Ovary (tissue), 9 donors: ENCODE results near the gene PKD1L1. TPM values are rescaled to one million over a fixed set of nuclear protein-coding genes. Genes with fewer than 3 reads are reported as not detected.

Experiments
- DNase-seq, 5 donors: peaks; one replicate each; pipeline ENCODE4 v3.0.0-alpha.2; 2019 to 2020
- H3K27ac ChIP-seq, 2 donors: fragments of 200-600 bp; one replicate each; pipeline versions ENCODE4 v1.5.1 to v1.8.0; 2019 to 2022
- H3K27me3 ChIP-seq: fragments of 200-600 bp; one replicate; pipeline ENCODE4 v1.8.0; 2022
- H3K36me3 ChIP-seq: fragments of 200-600 bp; sonication (generic); one replicate; pipeline ENCODE4 v1.5.1; 2019
- H3K4me1 ChIP-seq: one replicate; pipeline ENCODE4 v1.8.1; 2013; ENCODE audit warnings: mild to moderate bottlenecking, moderate library complexity; ENCODE audit not compliant: insufficient read depth
- H3K4me3 ChIP-seq: fragments of 200-600 bp; sonication (generic); one replicate; pipeline ENCODE4 v1.5.1; 2017
- H3K9me3 ChIP-seq, 2 donors: fragments of 200-600 bp in 1 of 2; sonication (generic) in 1 of 2; one replicate each; pipeline versions ENCODE4 v1.5.1 to v1.8.1; 2013 to 2019; ENCODE audit warnings: mild to moderate bottlenecking in 1 of 2, moderate library complexity in 1 of 2
- EP300 ChIP-seq: sonication (generic); formaldehyde crosslinking; IDR thresholded peaks from one replicate; pipeline ENCODE4 v1.6.1; 2017; ENCODE audit warnings: antibody characterized with exemption
- POLR2A ChIP-seq: fragments of 450-650 bp; IDR thresholded peaks from one replicate; pipeline ENCODE4 v1.6.1; 2017; ENCODE audit warnings: antibody characterized with exemption, mild to moderate bottlenecking, moderate library complexity
- WGBS, 3 donors: extraction: QIAGEN DNeasy Blood & Tissue Kit in 1 of 3; methylation state at CpG; one replicate each; pipeline versions ENCODE4 v1.1.5 to v1.1.7; 2013 to 2017; 5-methylcytosine and 5-hydroxymethylcytosine counted together
- intact Hi-C, 4 donors: fragments of 100-400 bp; cut with DNase I; formaldehyde crosslinking; loops; one replicate each; pipeline versions ENCODE4 v1.11.0 to v1.15.1; 2022 to 2023
- polyA plus RNA-seq, 2 donors: library from polyadenylated mRNA; stranded (reverse); fragments of 200-250 nt in 1 of 2; fragments of 350-450 nt in 1 of 2; fragmentation: Illumina TruSeq in 1 of 2; extraction: RNeasy Lipid Tissue Mini Kit (QIAGEN cat#74804) in 1 of 2; gene quantifications; one replicate each; pipeline ENCODE4 v1.2.3, GENCODE V29; 2013 to 2014
- total RNA-seq, 7 donors: library from RNA; depleted of rRNA in 2 of 7; stranded (reverse); fragments of >200 nt in 2 of 7; fragmentation: NEBNext Ultra II Directional in 3 of 7; extraction: Animal tissue kit (Norgen Biotek cat#: 25700) in 3 of 7; gene quantifications; one replicate each; pipeline versions ENCODE4 v1.1.0 to v1.2.4, GENCODE V29; 2016 to 2023
- TF ChIP-seq, protein P1 (sequence below), 3 donors: fragments of 450-650 bp in 2 of 3; fragments of 200-600 bp in 1 of 3; IDR thresholded peaks; one replicate each; pipeline versions ENCODE4 v1.5.1 to v1.8.0; 2016 to 2022; ENCODE audit warnings: antibody characterized with exemption in 3 of 3, mild to moderate bottlenecking in 1 of 3
- donor health status: DM: no; HTN: no; CAD: no; lungs with moderate emphysema.
- donor health status: DM: no; HTN: no; CAD: no.
- donor health status: Bipolar disorder and iron deficiency.
- donor health status: DM: yes; HTN: yes; CAD: no.
- donor health status: DM: no; HTN: no; CAD: no.
- donor health status: DM: yes; HTN: yes; CAD: no.

PKD1L1 gene
- total and polyA plus RNA-seq, 9 donors, result 0.11 to 0.48 (median 0.22) TPM

DNA sequence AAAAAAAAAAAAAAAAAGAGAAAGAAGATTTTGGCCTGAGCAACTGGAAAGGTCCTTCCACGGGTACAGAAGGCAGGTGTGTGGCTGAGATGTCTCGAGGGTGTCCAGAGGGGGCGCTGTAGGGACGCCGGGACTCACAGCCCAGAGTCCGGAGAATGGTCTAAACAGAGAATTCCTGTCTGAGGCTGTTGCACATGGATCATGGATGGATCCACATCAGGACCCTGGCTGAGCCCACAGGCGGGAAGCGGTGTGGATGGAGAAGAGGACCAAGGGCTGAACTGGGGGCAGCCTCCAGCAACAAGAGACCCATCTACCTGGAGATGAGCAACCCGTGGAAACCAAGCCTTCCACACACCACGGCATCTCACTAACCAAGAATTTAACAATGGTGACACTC, 55.0 kb downstream of the PKD1L1 start:
- Histone ChIP-seq H3K4me1 (no peaks in the 10 kb centered on the region), H3K4me3 (no peak overlapping the region), H3K9me3 (no peaks in the 10 kb centered on the region), H3K27ac (no peak overlapping the region), H3K27me3 (no peaks in the 10 kb centered on the region), H3K36me3 (no peaks in the 10 kb centered on the region)
- TF ChIP-seq POLR2A, result no peak
- no peak for TF ChIP-seq EP300
- WGBS, 3 donors, result 68 to 71% (median 70%) methylated on average over 10 of the region's 10 CpGs
- intact Hi-C loops, result no loop called here
- DNase-seq, result no peak

DNA sequence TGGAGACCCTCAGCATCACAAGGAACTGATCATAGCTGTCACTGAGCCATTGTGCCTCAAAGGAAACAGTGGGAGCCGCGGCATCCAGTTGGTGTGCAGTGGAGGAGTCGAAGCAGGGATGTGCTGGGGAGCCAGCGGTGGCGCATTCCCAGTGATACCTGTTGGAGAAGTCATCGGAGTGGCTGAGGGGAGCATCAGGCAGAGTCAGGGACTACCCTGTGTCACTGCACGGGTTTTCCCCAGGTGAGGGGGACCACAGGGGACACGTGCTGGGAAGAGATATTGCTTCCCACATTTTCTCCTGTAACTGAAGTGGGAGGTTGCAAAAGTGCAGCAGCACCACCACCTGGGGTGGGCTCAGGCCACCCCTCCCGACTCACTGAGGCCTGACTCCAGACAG, 57.7 kb downstream of the PKD1L1 start:
- H3K27me3 ChIP-seq, result no peaks in the 10 kb centered on the region
- no peak for DNase-seq
- H3K36me3 ChIP-seq, result no peaks in the 10 kb centered on the region
- TF ChIP-seq POLR2A (no peak), EP300 (no peak)
- TF ChIP-seq, protein P1, sequence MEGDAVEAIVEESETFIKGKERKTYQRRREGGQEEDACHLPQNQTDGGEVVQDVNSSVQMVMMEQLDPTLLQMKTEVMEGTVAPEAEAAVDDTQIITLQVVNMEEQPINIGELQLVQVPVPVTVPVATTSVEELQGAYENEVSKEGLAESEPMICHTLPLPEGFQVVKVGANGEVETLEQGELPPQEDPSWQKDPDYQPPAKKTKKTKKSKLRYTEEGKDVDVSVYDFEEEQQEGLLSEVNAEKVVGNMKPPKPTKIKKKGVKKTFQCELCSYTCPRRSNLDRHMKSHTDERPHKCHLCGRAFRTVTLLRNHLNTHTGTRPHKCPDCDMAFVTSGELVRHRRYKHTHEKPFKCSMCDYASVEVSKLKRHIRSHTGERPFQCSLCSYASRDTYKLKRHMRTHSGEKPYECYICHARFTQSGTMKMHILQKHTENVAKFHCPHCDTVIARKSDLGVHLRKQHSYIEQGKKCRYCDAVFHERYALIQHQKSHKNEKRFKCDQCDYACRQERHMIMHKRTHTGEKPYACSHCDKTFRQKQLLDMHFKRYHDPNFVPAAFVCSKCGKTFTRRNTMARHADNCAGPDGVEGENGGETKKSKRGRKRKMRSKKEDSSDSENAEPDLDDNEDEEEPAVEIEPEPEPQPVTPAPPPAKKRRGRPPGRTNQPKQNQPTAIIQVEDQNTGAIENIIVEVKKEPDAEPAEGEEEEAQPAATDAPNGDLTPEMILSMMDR (IDR thresholded peaks at IDR 0.05), result no peak
- intact Hi-C loops, result no loop called here
- no peak overlapping the region for H3K4me3 ChIP-seq
- no peaks in the 10 kb centered on the region for H3K4me1 ChIP-seq
- 94 to 96% (median 96%) methylated on average over 9 of the region's 9 CpGs for WGBS, 3 donors
- H3K9me3 ChIP-seq, result no peaks in the 10 kb centered on the region
- H3K27ac ChIP-seq, result no peak overlapping the region

DNA sequence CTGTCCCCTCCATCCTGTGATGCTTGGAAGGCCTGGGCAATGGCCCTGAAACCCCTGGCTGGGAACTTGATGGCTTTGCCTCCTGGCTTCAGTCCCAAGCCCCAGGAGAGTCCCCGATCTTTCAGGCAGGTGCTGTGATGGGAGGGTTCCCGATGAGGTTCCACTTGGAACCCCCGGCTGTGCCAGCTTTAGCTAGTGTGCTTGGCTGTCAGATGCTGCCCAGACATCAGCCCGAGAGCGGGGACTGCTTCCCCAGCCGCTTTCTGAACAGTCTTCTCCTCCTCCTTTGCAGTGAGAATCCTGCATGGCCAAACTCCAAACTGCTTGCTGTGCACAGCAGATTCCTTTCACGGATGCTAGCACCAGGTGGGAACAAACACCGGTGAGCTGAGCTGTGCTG, 58.1 kb downstream of the PKD1L1 start:
- TF ChIP-seq POLR2A (no peak), EP300 (no peak)
- TF ChIP-seq, protein P1 (IDR thresholded peaks at IDR 0.05), result no peak
- no peak for DNase-seq
- WGBS, 3 donors, result 83 to 85% (median 84%) methylated on average over 8 of the region's 8 CpGs
- Histone ChIP-seq H3K4me1 (no peaks in the 10 kb centered on the region), H3K27ac (no peak overlapping the region), H3K27me3 (no peaks in the 10 kb centered on the region), H3K9me3 (no peaks in the 10 kb centered on the region), H3K36me3 (no peaks in the 10 kb centered on the region), H3K4me3 (no peak overlapping the region)
- intact Hi-C loops, result no loop called here

DNA sequence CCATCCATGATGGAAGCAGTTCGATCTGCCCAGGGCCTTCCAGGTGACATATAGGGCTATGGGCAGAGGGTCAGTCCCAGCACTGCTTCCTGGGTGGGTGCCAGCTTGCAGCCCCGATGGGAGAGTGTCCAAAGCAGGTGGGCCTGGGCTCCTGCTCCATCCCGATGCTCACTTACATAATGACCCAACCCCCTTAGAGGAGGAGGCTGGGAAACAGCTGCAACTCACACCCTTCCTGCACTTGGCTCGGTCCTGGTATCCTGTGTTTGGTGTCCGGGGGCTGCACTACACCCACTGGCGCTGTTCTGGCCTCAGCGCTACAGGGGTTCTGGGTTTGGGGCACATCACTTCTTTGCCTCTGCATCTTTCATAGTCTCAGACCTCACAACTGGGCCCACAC, 58.5 kb downstream of the PKD1L1 start:
- no peaks in the 10 kb centered on the region for H3K9me3 ChIP-seq
- H3K4me1 ChIP-seq, result no peaks in the 10 kb centered on the region
- no peak for TF ChIP-seq EP300
- no peak for TF ChIP-seq POLR2A
- TF ChIP-seq, protein P1 (IDR thresholded peaks at IDR 0.05), result no peak
- H3K27me3 ChIP-seq, result no peaks in the 10 kb centered on the region
- DNase-seq, result no peak
- no peak overlapping the region for H3K27ac ChIP-seq
- no peak overlapping the region for H3K4me3 ChIP-seq
- 63 to 76% (median 67%) methylated on average over 7 of the region's 7 CpGs for WGBS, 3 donors
- H3K36me3 ChIP-seq, result no peaks in the 10 kb centered on the region
- intact Hi-C loops, result no loop called here

DNA sequence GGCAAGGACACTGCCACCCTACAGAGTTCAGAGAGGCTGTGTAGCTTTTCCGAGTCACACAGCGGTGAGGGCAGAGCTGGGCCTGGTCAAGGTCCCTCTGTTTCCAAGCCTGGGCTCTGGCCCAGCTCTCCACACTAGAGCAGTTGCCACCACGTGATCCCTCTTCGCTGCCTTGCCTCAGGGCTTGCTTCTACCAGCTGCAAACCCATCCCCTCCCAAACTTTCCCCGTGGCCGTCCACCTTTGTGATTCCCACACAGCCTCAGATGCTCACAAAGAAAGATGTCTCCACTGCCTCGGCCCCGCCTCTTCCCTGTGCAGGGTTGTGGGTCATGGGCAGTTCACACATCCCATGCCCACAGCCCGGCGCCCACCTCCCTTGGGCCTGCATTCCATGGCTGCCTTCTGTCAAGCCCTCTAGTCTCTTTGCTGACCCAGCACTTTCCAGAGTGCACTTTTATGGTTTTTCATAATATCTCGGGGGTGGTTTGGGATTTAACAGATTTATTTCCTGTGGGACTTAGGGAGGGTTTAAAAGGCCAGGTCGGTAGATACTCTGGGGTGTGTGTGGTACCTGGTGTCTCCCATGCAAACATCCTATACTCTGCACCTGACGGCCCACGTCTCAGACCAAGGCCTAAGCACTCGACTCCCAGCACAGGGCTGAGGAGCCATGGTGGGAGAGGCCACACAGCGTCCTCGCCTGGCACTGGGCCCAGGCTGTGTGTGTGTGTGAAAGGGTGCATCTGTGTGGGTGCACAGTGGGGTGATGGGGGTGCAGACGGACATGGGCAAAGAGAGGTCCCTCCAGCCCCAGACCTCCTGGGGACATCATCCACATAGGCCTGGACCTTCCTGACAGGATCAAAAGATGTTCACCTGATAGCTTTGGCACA, 59.6 kb downstream of the PKD1L1 start:
- intact Hi-C loops, result no loop called here
- H3K27me3 ChIP-seq, result no peaks in the 10 kb centered on the region
- TF ChIP-seq EP300 (no peak), POLR2A (no peak)
- TF ChIP-seq, protein P1 (IDR thresholded peaks at IDR 0.05), result no peak
- 69 to 78% (median 70%) methylated on average over 18 of the region's 18 CpGs for WGBS, 3 donors
- H3K4me1 ChIP-seq, result no peaks in the 10 kb centered on the region
- H3K4me3 ChIP-seq, result no peak overlapping the region
- no peak overlapping the region for H3K27ac ChIP-seq
- H3K9me3 ChIP-seq, result no peaks in the 10 kb centered on the region
- H3K36me3 ChIP-seq, result no peaks in the 10 kb centered on the region
- DNase-seq, result no peak
